Progenitor cell of endocrine pancreas (in vitro differentiated cells): ENCODE results near the gene NES. TPM values are rescaled to one million over a fixed set of nuclear protein-coding genes. Genes with fewer than 3 reads are reported as not detected.
A peak's percentile ranks its signal among the peaks of the same experiment; 100 is the strongest.

ENCODE experiments used
- DNase-seq: peaks from one replicate; pipeline ENCODE4 v3.0.0; 2021; ENCODE audit warnings: low spot score; ENCODE audit not compliant: unreplicated experiment
- H3K27ac Mint-ChIP-seq: 2 replicates; pipeline ENCODE4 v1.8.0; 2021; ENCODE audit warnings: mild to moderate bottlenecking, moderate library complexity, mixed read lengths
- H3K27me3 Mint-ChIP-seq: 2 replicates; pipeline ENCODE4 v1.8.0; 2021; ENCODE audit warnings: mixed read lengths
- H3K36me3 Mint-ChIP-seq: 2 replicates; pipeline ENCODE4 v1.8.0; 2022; ENCODE audit warnings: mixed read lengths; ENCODE audit not compliant: insufficient read depth
- H3K4me1 Mint-ChIP-seq: 2 replicates; pipeline ENCODE4 v1.8.0; 2021; ENCODE audit warnings: low read depth, mixed read lengths
- H3K4me3 Mint-ChIP-seq: 2 replicates; pipeline ENCODE4 v1.8.0; 2021; ENCODE audit warnings: low read depth, mild to moderate bottlenecking, moderate library complexity, mixed read lengths
- H3K9me3 Mint-ChIP-seq: 2 replicates; pipeline ENCODE4 v1.8.0; 2021; ENCODE audit warnings: low read depth, mixed read lengths
- total RNA-seq: library from RNA; stranded (reverse); gene quantifications from 2 replicates; pipeline ENCODE4 v1.2.1, GENCODE V29; 2021
- TF ChIP-seq, protein P1 (sequence below): fragments of 200-600 bp; sonication (generic); IDR thresholded peaks from one replicate; pipeline ENCODE4 v1.5.0; 2021; ENCODE audit warnings: antibody characterized with exemption, mild to moderate bottlenecking; ENCODE audit not compliant: unreplicated experiment

Gene NES
- total RNA-seq, 1 donor from 2014 or later: 33.9 TPM

DNA sequence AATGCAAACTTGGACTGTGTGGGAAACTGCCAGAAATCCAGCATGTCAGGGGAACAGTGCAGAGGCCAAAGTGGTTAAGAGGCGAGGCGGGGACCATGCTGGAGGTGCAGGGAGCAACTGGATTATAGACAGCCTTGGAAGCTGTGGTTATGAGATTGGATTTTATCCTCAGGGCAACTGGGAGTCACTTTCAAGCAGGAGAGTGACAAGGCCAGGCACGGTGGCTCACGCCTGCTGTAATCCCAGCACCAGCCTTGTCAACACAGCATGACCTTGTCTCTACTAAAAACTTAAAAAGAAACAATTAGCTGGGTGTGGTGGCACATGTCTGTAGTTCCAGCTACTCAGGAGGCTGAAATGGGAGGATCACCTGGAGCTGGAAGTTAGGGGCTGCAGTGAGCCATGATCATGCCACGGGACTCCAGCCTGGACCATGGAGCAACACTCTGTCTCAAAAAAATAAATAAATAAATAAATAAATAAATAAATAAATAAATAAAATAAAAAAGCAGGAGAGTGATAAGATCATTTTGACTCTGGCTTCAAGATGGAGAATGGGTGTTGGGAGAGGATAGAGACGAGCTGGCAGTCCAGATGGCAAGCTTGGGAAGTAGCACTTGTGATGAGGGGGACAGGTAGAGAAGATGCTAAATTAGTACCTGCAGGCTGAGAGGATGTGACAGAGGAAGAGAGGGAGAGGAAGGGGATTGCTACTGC lies 54.5 kb downstream of the NES start:
- H3K9me3 Mint-ChIP-seq: no peaks in the 10 kb centered on the region
- H3K27ac Mint-ChIP-seq: no peak overlapping the region
- TF ChIP-seq, protein P1, sequence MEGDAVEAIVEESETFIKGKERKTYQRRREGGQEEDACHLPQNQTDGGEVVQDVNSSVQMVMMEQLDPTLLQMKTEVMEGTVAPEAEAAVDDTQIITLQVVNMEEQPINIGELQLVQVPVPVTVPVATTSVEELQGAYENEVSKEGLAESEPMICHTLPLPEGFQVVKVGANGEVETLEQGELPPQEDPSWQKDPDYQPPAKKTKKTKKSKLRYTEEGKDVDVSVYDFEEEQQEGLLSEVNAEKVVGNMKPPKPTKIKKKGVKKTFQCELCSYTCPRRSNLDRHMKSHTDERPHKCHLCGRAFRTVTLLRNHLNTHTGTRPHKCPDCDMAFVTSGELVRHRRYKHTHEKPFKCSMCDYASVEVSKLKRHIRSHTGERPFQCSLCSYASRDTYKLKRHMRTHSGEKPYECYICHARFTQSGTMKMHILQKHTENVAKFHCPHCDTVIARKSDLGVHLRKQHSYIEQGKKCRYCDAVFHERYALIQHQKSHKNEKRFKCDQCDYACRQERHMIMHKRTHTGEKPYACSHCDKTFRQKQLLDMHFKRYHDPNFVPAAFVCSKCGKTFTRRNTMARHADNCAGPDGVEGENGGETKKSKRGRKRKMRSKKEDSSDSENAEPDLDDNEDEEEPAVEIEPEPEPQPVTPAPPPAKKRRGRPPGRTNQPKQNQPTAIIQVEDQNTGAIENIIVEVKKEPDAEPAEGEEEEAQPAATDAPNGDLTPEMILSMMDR: no peak
- no peaks in the 10 kb centered on the region for H3K36me3 Mint-ChIP-seq
- peaks cover 3% of the 10 kb centered on the region for H3K4me1 Mint-ChIP-seq
- DNase-seq: no peak
- peak overlapping the region; percentile 26 for H3K4me3 Mint-ChIP-seq
- peaks cover 77% of the 10 kb centered on the region for H3K27me3 Mint-ChIP-seq

DNA sequence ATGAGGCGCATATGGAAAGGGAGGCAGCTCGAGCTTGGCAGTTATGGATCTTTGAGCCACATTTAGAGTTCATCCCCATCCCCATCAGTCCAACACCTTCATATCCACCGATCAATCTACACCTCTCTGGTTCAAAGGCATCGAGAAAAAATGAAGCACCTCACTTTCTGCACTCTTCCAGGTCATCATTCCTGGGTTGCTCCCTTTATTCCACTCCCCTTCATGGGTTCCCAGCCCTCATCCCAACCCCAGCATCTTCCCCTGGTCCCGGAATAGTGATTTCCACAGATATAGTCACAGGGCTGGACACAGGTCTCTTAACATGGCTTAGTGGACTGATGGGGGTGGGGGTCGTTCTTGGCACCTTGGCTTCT lies 57.6 kb downstream of the NES start:
- Mint-ChIP-seq H3K27ac (no peak overlapping the region), H3K27me3 (peaks cover 68% of the 10 kb centered on the region), H3K4me1 (peaks cover 4% of the 10 kb centered on the region), H3K9me3 (no peaks in the 10 kb centered on the region), H3K36me3 (no peaks in the 10 kb centered on the region), H3K4me3 (no peak overlapping the region)
- no peak for DNase-seq
- TF ChIP-seq, protein P1: no peak

DNA sequence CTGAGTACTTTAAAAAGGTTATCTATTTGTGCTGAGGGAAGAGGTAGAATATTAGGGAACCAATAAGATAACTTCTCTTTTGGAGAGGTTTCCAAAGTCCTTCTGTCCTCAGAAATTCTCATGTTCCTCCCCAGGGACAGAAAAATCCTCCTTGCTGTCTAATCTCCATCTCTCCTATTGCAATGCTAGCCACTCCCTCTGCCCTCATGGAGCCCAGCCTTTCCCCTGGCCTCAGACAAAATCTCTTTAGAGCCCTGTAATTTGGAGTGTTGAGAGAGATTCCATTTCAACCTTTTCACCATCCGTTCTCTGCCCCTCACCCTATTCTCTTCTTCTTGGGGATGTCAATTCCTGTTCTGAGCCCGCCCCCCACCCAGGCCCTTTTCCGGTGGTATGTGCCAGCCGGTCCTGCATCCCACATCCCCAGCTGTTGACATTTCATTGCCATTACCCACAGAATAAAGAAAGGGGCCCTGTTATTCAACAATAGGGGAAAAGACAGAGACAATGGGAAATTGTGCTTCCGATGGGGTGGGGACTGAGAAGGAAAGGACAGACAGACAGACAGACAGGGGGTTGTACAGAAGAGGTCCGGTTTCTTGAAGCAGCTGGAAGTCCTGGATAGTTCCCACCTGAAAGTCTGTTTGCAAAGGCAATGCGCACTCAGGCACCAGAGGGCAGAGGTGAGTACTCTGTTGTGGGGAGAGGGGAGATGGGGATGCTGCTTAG lies 58.2 kb downstream of the NES start, which contains the start of gene HAPLN2:
Gene HAPLN2 (plus strand): TSS at position 563 of the 729 bp plus-strand sequence. CDS start 4,076 bp downstream, outside the sequence.
- Mint-ChIP-seq H3K9me3 (no peaks in the 10 kb centered on the region), H3K27me3 (peaks cover 65% of the 10 kb centered on the region), H3K36me3 (no peaks in the 10 kb centered on the region), H3K4me1 (peaks cover 4% of the 10 kb centered on the region), H3K4me3 (no peak within 1 kb of the TSS), H3K27ac (no peak within 1 kb of the TSS)
- TF ChIP-seq, protein P1: peak; percentile 62
- peak; percentile 32 for DNase-seq

Other genes with a start within 250 kb of the NES start
- 20.2 and 26.6 TPM in 2 replicates for gene MEF2D, start 176.6 kb downstream of the NES start, total RNA-seq
- gene IQGAP3, start 104.8 kb downstream of the NES start, total RNA-seq: 29.6 and 32.4 TPM in 2 replicates
- not detected in 2 replicates for gene TTC24, start 97.7 kb downstream of the NES start, total RNA-seq
- 108 and 115 TPM in 2 replicates for gene NAXE, start 85.6 kb downstream of the NES start, total RNA-seq
- gene GPATCH4, start 75.9 kb downstream of the NES start, total RNA-seq: 26.2 and 27.0 TPM in 2 replicates
- 0.38 and 0.93 TPM in 2 replicates for gene HAPLN2, start 58.0 kb downstream of the NES start, total RNA-seq
- not detected in 2 replicates for gene BCAN, start 35.3 kb downstream of the NES start, total RNA-seq
- 70.4 and 125 TPM in 2 replicates for gene CRABP2, start 28.2 kb upstream of the NES start, total RNA-seq
- 40.0 and 42.4 TPM in 2 replicates for gene METTL25B, start 51.1 kb upstream of the NES start, total RNA-seq
- 36.9 and 38.9 TPM in 2 replicates for gene ISG20L2, start 51.4 kb upstream of the NES start, total RNA-seq
- gene MRPL24, start 63.7 kb upstream of the NES start, total RNA-seq: 35.9 and 43.2 TPM in 2 replicates
- 280 and 288 TPM in 2 replicates for gene HDGF, start 74.3 kb upstream of the NES start, total RNA-seq
- 93.2 TPM in 2 replicates for gene PRCC, start 90.1 kb upstream of the NES start, total RNA-seq
- gene SH2D2A, start 139.4 kb upstream of the NES start, total RNA-seq: not detected in 2 replicates
- gene INSRR, start 181.7 kb upstream of the NES start, total RNA-seq: not detected in 2 replicates
- gene NTRK1, start 183.5 kb upstream of the NES start, total RNA-seq: 0.36 TPM in 1 of 2 replicates, not detected in the other
- gene PEAR1, start 216.3 kb upstream of the NES start, total RNA-seq: 0.20 TPM in 1 of 2 replicates, not detected in the other
- gene LRRC71, start 243.2 kb upstream of the NES start, total RNA-seq: not detected in 2 replicates